RPMI8226 (cell line): ENCODE results near the gene MAP3K14.
"Not testable (repeated sequence)": the region's sequence is repeated elsewhere in the genome, so short reads cannot be mapped to it uniquely, and the experiment has no call there.

ENCODE experiments used
- DNase-seq: peaks from one replicate; pipeline ENCODE4 v3.0.0-alpha.2; 2015

MAP3K14 gene

GRCh38 chr17:45314741-45315647 is 1.8 kb downstream of the MAP3K14 start:
- DNase-seq = peak; percentile 67

GRCh38 chr17:45313996-45314740 is 2.7 kb downstream of the MAP3K14 start:
- DNase-seq = no peak

- peak; percentile 56 for DNase-seq
Measured at GRCh38 chr17:45313421-45313771, 3.4 kb downstream of the MAP3K14 start.

DNA sequence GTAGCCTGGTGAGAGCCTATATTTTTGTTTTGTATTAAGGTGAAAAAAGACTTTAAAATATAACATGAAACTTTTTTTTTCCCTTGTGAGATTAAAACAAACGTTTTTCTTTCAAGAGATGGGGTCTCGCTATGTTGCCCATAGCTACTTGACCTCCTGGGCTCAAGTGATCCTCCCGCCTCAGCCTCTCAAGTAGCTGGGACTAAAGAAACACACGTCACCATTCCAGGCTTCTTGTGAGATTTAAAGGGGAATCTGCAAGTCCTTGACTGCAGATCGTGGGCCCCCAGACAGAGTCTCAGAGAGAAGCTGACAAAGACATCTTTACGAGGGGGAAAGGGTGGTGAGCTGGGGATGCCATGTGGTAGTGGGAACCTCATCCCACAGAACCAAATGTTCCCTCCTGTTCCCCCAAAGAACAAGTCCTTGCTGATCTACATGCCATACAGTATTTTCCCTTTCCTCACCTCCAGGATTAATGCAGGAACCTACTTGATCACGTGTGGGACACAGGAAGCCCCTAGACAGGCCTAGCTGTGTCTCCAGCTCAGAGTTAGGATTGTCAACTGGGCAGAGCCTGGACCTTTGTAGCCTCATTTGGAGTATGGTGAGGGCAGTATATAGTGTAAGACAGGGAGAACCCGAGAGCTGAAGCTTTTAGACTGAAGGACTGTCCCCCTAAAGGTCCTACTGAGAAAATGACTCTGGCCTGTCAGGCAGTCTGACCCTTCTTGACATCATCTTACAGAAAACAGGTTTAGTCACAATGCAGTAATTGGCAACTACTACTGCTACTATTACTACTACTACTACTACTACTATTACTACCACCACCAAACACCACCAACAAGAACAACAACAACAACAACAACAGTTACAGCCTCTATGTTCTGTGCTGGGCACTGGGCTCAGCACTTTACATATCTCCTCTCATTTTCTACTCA is 4.1 kb downstream of the MAP3K14 start:
- no peak for DNase-seq

GRCh38 chr17:45311760-45312476 is 4.9 kb downstream of the MAP3K14 start:
- peak; percentile 89 for DNase-seq

DNA sequence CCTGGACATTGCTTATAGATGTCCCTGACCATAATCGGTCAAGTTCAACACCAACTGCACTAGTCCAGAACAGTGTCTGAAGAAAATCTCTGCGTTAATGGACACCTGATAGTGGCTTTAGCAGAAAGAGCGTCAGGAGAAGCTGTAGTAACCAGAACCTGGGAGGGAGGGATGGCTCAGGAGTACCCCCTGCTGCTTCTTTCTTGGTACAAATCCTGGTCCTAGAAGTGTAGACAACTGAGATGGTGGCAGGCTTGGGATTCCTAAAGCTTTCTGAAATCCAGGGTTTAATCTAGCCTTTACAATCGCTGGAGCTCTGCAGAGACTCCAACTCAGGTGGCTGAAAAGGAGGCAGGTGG is 5.4 kb downstream of the MAP3K14 start:
- DNase-seq = no peak

DNA sequence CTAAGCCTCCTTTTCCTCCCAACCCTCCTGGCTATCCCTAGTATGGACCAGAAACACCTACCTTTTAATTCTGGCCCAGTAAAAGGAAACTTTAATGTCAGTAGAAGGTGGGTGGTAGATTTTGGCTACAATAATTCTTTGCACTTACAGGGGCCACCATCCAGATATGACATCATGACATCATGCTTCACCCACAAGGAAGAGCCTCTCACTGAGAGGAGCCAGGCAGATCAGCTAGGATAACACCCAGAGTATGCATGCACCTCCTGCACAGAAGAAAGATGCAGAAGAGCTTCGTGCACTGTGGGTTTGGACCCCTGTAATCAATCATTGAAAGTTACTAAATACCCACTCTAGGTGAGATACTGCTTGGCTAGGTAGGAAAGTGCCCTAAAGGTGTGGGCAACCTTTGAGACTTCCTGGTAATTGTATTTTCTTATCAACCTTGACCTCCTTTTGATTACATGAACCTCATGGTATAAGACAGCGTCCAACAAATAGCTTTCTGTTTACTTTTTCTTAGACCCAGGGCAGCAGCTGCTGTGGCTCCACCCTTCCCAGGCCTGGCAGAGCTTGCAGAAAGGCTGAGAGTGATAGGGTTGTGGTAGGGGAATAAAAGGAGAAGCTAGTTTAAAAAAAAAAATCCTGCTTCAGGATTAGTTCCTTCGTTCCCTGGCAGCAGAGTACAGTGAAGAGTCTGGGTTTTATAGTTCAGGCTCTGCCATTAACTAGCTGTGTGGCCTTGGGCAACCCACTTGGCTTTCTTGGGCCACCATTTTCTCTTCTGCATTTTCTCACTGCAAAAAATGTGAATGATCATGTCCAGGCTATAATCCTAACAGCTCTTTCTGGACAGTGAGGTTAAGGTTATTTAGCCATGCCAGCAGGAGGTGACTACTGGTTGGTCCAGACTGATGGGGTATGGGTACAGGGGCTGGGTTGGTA is 6.2 kb downstream of the MAP3K14 start:
- DNase-seq = peak; percentile 69

- no peak for DNase-seq
Measured at GRCh38 chr17:45309400-45309799, 7.4 kb downstream of the MAP3K14 start.

DNA sequence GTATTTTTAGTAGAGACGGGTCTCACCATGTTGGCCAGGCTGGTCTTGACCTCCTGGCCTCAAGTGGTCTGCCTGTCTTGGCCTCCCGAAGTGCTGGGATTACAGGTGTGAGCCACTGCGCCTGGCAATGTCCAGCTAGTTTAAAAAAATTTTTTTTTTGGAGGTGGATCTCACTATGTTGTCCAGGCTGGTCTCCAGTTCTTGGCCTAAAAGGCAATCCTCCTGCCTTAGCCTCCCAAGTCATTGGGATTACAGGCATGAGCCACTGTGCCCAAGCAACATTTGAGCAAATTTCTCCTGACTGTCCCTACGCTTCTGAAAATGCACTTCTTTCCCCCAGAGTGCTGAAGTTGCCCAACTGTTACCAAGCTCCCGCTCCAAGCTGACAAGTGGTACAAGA is 8.0 kb downstream of the MAP3K14 start:
- no peak for DNase-seq

DNA sequence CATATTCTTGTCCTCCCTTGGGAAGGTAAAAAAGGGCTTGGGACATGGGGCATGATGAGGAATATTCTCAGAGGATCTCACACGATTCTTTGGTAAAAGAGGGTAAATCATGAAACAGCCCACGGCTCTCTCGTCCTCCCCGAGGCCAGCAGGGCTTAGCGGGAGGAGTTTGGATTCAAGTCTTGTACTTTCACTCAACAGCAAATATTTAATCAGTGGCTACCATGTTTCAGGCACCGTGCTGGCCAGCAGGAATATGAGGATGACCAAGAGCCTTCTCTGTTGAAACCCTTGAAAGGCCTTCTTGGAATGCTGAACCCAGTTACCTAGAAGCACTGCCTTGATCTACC is 8.8 kb downstream of the MAP3K14 start:
- no peak for DNase-seq

DNA sequence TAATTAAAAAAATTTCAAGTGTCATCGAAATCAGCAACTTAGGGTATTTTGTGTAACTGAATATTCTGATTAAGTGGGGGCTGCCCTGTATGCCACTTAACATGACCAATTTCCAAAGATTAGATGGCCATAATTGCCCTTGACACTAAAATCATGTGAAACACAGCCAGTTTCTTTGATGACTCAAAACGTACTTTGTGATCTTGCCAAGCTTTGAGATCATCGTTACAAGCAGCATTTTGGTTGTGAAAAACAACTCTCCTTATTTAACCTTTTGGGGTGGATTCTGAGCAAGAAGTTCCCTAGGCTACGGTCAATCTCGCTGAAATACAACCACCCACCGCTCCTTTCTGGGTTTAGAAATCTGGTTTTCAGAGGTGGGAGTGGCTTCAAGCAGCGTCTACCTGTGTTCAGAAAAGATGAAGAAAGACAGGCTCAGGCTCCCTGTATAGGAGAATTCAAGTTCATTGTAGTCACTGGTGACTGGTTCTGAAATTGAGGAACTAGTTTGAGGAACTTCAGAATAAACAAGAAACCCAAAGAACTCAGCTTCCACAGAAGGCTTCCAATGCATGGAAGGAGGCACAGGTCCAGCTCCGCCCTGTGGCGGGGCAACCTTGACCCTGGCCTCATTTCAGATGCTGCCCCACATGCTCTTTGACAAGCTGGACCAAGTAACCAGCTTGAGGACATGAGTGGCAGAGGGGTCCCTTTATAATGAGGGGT is 9.4 kb downstream of the MAP3K14 start:
- no peak for DNase-seq

DNA sequence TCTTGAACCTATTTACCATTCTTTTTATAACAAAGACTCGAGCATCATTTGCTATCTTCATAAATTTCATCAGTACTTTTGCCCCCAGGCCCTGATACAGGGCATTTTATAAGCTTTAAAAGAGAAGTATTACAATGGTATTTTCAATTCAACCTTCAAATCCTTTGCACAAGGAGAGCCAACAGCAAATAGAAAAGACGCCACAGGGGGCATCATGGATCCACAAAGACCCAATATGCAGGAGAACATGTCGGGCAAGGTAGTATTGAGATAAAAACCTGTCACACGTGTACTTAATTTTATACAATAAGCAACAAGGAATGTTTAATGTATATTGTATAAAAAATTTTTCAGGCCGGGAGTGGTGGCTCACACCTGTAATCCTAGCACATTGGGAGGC is 10.2 kb downstream of the MAP3K14 start:
- no peak for DNase-seq

GRCh38 chr17:45306094-45306493 is 10.7 kb downstream of the MAP3K14 start:
- DNase-seq = no peak

GRCh38 chr17:45305530-45306087 is 11.2 kb downstream of the MAP3K14 start:
- no peak for DNase-seq

DNA sequence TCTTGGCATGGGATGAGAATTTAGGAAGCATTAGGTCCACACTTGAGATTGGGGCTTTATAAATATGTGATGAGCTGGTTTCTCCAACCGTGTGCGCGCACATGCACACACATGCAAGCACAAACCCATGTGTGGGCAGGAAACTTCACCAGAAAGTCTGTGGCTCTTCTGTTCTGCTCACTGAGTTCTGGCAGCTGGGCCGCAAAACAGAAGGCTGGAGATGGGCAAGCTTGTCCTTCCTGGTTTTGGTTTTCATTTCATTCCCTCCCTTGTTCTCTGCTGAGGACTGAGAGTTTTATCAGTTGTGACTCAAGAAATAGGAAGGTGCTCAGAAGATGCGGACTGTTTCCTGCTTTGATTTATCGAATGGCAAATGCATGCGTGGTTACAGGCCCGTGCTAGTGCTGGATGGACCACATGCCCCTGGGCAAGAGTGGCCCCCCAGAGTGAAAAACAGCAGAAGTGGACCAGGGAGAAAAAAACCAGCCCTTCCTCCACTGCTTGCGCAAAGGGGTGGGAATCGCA is 14.1 kb downstream of the MAP3K14 start:
- DNase-seq = peak; percentile 40

DNA sequence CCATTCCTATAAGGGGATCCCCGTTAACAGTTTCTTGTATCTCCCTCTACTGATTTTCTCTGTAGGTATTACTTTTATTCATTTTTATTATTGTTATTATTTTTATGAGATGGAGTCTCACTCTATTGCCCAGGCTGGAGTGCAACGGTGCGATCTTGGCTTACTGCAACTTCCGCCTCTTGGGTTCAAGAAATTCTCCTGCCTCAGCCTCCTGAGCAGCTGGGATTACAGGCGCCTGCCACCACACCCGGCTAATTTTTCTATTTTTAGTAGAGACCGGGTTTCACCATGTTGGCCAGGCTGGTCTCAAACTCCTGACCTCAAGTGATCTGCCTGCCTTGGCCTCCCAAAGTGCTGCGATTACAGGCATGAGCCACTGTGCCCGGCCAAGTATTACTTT is 14.6 kb downstream of the MAP3K14 start:
- DNase-seq = not testable (repeated sequence)

GRCh38 chr17:45301674-45302073 is 15.1 kb downstream of the MAP3K14 start:
- DNase-seq = no peak

DNA sequence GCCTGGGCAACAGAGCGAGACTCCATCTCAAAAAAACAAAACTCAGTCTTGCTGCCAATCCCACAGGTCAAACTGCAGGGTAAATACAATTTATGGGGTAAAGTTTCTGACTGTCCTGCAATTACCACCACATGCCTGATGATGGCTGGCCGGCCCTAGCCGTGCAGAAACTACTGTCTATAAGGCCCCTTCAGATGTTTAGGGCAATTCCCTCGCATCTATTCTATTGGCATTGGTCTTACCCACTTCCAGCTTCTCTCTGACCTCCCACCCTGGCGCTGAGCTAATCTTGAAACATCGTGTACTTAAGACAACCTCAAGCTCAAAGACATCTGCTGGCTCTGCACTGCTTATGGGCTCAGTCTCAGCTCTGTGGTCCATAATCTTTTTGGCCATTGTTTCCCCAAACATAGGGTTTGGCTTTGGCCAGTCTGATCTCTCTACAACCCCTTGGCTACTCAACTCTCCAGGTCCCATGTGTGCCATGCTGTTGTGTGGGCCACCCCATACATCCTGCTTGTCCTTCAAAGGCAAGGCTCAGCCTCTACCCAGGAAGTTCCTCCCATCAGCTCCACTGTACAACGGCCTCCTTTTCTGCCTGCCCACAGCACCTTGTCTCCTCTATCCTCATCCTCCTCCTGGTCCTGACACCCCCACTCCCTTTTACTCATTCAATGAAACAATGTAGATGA is 16.6 kb downstream of the MAP3K14 start:
- DNase-seq = no peak

- no peak for DNase-seq
Measured at GRCh38 chr17:45299361-45299760, 17.5 kb downstream of the MAP3K14 start.
